NCI-H2107 (cell line): ENCODE measurements around the gene TTC27.

Source experiments
- DNase-seq: peaks from one replicate; lab custom pipeline; 2025; lab: John Stamatoyannopoulos, UW

TTC27 gene

GRCh38 chr2:32755666-32756065, 127.8 kb downstream of the TTC27 start:
- no peak for DNase-seq

GRCh38 chr2:32756074-32756727, 128.4 kb downstream of the TTC27 start:
- DNase-seq = no peak

- no peak for DNase-seq
Measured at GRCh38 chr2:32758232-32758631, 130.4 kb downstream of the TTC27 start.

- DNase-seq = no peak
Measured at GRCh38 chr2:32760628-32761027, 132.8 kb downstream of the TTC27 start.

GRCh38 chr2:32768387-32769174, 140.7 kb downstream of the TTC27 start:
- no peak for DNase-seq

GRCh38 chr2:32770360-32770759, 142.5 kb downstream of the TTC27 start:
- DNase-seq = no peak

GRCh38 chr2:32772638-32773447, 145.0 kb downstream of the TTC27 start:
- peak; percentile 30 for DNase-seq

- DNase-seq = no peak
Measured at GRCh38 chr2:32773448-32773808, 145.6 kb downstream of the TTC27 start.

- DNase-seq = no peak
Measured at GRCh38 chr2:32775954-32776353, 148.1 kb downstream of the TTC27 start.

- DNase-seq = no peak
Measured at GRCh38 chr2:32777714-32778113, 149.9 kb downstream of the TTC27 start.

GRCh38 chr2:32780961-32781360, 153.1 kb downstream of the TTC27 start:
- DNase-seq = no peak

- DNase-seq = no peak
Measured at GRCh38 chr2:32783469-32783868, 155.6 kb downstream of the TTC27 start.

GRCh38 chr2:32783933-32784332, 156.1 kb downstream of the TTC27 start:
- DNase-seq = no peak

GRCh38 chr2:32787207-32787606, 159.4 kb downstream of the TTC27 start:
- DNase-seq = no peak

- no peak for DNase-seq
Measured at GRCh38 chr2:32788114-32788513, 160.3 kb downstream of the TTC27 start.

- no peak for DNase-seq
Measured at GRCh38 chr2:32792416-32792815, 164.6 kb downstream of the TTC27 start.

- no peak for DNase-seq
Measured at GRCh38 chr2:32798829-32799228, 171.0 kb downstream of the TTC27 start.

GRCh38 chr2:32801741-32802140, 173.9 kb downstream of the TTC27 start:
- no peak for DNase-seq

- DNase-seq = no peak
Measured at GRCh38 chr2:32802877-32803276, 175.0 kb downstream of the TTC27 start.

GRCh38 chr2:32804205-32804604, 176.4 kb downstream of the TTC27 start:
- no peak for DNase-seq

GRCh38 chr2:32805104-32806095, 177.6 kb downstream of the TTC27 start:
- no peak for DNase-seq

GRCh38 chr2:32806857-32807256, 179.0 kb downstream of the TTC27 start:
- DNase-seq = no peak
